Progenitor cell of endocrine pancreas (in vitro differentiated cells): Measurements from ENCODE around the gene ATG16L2. TPM values are rescaled to one million over a fixed set of nuclear protein-coding genes. Genes with fewer than 3 reads are reported as not detected.

Experiments used
- DNase-seq: peaks from one replicate; pipeline ENCODE4 v3.0.0; 2021; ENCODE audit warnings: low spot score; ENCODE audit not compliant: unreplicated experiment
- H3K27ac Mint-ChIP-seq: 2 replicates; pipeline ENCODE4 v1.8.0; 2021; ENCODE audit warnings: mild to moderate bottlenecking, moderate library complexity, mixed read lengths
- H3K27me3 Mint-ChIP-seq: 2 replicates; pipeline ENCODE4 v1.8.0; 2021; ENCODE audit warnings: mixed read lengths
- H3K36me3 Mint-ChIP-seq: 2 replicates; pipeline ENCODE4 v1.8.0; 2022; ENCODE audit warnings: mixed read lengths; ENCODE audit not compliant: insufficient read depth
- H3K4me1 Mint-ChIP-seq: 2 replicates; pipeline ENCODE4 v1.8.0; 2021; ENCODE audit warnings: low read depth, mixed read lengths
- H3K4me3 Mint-ChIP-seq: 2 replicates; pipeline ENCODE4 v1.8.0; 2021; ENCODE audit warnings: low read depth, mild to moderate bottlenecking, moderate library complexity, mixed read lengths
- H3K9me3 Mint-ChIP-seq: 2 replicates; pipeline ENCODE4 v1.8.0; 2021; ENCODE audit warnings: low read depth, mixed read lengths
- total RNA-seq: library from RNA; stranded (reverse); gene quantifications from 2 replicates; pipeline ENCODE4 v1.2.1, GENCODE V29; 2021
- TF ChIP-seq, protein P1 (sequence below): fragments of 200-600 bp; sonication (generic); IDR thresholded peaks from one replicate; pipeline ENCODE4 v1.5.0; 2021; ENCODE audit warnings: antibody characterized with exemption, mild to moderate bottlenecking; ENCODE audit not compliant: unreplicated experiment

The ATG16L2 gene
- total RNA-seq, 1 donor from 2014 or later: 43.9 TPM

DNA sequence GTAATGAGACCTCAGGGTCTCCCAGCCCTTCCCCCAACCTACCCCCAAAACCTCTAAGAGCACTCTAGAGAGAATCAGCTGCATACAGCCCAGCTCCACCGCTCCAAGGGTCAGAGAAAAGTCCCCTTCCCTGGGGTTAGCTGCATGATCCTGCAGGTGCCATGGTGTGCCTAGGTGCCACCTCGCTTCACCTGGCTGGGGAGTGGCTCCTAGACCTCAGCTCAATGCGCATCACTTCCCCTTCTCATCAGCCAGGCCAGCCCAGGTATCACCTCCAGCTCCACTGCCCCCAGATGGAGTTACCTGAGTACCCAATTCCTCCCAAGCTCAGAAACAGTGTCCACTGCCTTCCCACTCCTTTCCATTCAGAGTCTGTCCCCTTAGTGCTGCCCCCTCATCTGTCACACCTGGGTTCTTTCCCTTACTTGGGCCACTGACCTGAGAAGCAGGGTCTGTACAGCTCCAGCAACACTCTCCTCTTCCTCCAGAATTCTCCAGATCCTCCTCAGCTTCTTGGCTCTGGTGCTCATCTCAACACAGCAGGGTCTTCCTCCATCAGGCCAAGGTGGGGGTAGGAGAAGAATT lies 21.7 kb upstream of the ATG16L2 start:
- Mint-ChIP-seq H3K27ac (peak overlapping the region; percentile 24), H3K36me3 (no peaks in the 10 kb centered on the region), H3K4me3 (no peak overlapping the region), H3K4me1 (peaks cover 16% of the 10 kb centered on the region), H3K9me3 (no peaks in the 10 kb centered on the region), H3K27me3 (no peaks in the 10 kb centered on the region)
- DNase-seq: no peak
- TF ChIP-seq, protein P1, sequence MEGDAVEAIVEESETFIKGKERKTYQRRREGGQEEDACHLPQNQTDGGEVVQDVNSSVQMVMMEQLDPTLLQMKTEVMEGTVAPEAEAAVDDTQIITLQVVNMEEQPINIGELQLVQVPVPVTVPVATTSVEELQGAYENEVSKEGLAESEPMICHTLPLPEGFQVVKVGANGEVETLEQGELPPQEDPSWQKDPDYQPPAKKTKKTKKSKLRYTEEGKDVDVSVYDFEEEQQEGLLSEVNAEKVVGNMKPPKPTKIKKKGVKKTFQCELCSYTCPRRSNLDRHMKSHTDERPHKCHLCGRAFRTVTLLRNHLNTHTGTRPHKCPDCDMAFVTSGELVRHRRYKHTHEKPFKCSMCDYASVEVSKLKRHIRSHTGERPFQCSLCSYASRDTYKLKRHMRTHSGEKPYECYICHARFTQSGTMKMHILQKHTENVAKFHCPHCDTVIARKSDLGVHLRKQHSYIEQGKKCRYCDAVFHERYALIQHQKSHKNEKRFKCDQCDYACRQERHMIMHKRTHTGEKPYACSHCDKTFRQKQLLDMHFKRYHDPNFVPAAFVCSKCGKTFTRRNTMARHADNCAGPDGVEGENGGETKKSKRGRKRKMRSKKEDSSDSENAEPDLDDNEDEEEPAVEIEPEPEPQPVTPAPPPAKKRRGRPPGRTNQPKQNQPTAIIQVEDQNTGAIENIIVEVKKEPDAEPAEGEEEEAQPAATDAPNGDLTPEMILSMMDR: no peak

DNA sequence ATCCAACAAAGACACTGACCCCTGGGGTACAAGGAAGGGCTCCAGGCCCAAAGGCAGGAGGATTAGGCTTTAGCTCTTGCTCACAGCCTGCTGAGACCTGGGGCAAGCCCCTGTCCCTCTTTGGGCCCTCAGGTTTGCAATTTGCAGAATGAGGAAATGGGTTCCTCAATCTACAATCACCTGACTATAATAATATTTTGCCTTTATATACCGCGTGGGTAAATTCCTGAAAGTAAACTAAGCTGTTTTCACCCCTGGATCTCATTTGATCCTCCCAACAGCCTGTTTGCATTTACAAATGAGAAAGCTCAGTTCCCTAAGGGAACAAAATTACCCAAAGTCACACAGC lies 21.2 kb upstream of the ATG16L2 start:
- peaks cover 13% of the 10 kb centered on the region for H3K4me1 Mint-ChIP-seq
- H3K9me3 Mint-ChIP-seq: no peaks in the 10 kb centered on the region
- no peaks in the 10 kb centered on the region for H3K36me3 Mint-ChIP-seq
- TF ChIP-seq, protein P1: no peak
- DNase-seq: no peak
- no peak overlapping the region for H3K4me3 Mint-ChIP-seq
- H3K27me3 Mint-ChIP-seq: no peaks in the 10 kb centered on the region
- H3K27ac Mint-ChIP-seq: peak overlapping the region; percentile 99

DNA sequence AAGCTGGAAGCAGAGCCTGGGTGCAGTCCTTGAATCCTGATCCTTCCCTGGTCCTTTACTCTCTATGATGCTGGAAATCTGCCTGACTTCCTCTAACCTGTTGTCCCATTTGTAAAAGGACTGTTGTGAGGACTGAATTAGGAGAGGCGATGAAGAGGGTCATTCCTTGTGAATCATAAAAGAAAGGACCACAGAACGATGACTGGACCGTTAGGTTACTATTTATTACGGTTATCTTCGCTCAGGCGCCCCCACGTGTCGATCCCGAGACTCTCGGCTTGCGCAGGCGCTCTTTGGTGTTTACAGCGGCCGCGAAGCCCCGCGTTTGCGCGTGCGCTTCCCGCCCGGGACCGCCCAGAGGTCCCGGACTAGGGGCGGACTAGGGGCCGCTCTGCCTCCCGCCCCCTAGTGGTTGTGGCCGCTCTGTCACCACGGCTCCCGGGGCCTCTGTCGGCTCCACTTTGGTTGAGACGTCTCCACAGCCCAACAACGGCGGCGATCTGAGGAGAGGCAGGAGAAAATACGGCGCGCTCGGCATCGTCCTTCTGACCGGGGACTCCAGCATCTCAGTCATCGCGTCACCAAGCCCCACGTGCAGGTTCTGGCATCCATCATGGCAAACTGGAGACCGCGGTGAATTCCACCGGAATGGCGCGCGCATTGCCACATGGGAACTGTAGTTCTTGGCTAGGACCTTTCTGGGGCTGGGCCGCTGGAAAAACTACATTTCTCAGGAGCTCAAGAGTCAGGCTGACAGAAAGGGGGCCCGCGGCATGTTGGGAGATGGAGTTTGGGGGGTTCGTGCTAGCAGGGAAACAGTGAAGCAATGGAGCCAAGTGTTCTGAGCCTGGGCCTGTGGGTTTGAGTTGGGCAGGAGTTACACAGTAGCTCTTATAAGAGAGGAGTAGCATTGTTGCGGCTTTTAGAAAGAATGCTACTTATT lies 20.5 kb upstream of the ATG16L2 start, which contains the start of gene STARD10:
Gene STARD10 (minus strand): TSS at position 623 of the 943 bp plus-strand sequence. CDS start 12,866 bp downstream, outside the sequence.
- Mint-ChIP-seq H3K4me1 (peaks cover 12% of the 10 kb centered on the region), H3K9me3 (no peaks in the 10 kb centered on the region), H3K27ac (peak within 1 kb of the TSS; percentile 99), H3K36me3 (no peaks in the 10 kb centered on the region), H3K4me3 (peak within 1 kb of the TSS; percentile 100), H3K27me3 (no peaks in the 10 kb centered on the region)
- TF ChIP-seq, protein P1: peak; percentile 98
- DNase-seq: peak; percentile 91

DNA sequence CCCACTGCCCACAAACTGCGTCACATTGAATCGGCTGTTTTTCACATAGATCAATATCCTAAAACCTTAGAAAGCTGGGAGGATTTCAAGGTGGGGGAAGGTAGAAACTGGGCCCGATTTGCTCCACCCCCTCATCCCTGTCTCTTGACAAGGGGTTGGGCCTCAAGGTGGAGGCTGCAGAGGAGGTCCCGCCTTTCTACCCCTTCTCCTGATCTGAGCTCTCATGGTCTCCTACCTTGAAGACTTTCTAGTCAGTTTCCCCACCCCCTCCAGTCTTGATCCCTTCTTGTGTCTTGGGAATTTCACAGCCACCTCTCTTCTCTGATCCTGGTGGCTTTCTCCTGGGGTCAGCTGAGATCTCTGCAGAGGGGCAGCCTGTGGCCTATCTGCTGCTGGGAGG lies 15.8 kb upstream of the ATG16L2 start:
- Mint-ChIP-seq H3K4me1 (peaks cover 12% of the 10 kb centered on the region), H3K27ac (peak overlapping the region; percentile 2), H3K4me3 (no peak overlapping the region), H3K9me3 (no peaks in the 10 kb centered on the region), H3K36me3 (no peaks in the 10 kb centered on the region), H3K27me3 (no peaks in the 10 kb centered on the region)
- DNase-seq: no peak
- TF ChIP-seq, protein P1: no peak

DNA sequence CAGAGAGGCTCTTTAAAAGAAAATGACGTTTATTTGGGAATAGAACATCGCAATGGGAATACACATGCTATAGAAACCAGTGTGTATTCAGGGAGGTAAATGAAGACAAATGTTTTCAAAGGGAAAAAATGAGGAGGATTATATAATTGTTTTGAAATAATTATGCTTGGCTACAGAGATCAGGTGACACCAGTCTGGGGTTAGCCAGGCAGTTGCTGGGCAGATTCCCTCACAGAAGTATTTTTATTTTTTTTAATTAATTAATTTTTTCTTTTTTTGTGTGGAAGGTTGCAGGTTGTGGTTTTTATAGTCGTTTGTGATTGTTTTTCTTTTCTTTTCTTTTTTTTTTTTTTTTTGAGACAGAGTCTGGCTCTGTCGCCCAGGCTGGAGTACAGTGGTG lies 14.8 kb upstream of the ATG16L2 start:
- no peak overlapping the region for H3K4me3 Mint-ChIP-seq
- H3K27ac Mint-ChIP-seq: no peak overlapping the region
- H3K9me3 Mint-ChIP-seq: no peaks in the 10 kb centered on the region
- no peaks in the 10 kb centered on the region for H3K27me3 Mint-ChIP-seq
- no peak for DNase-seq
- TF ChIP-seq, protein P1: no peak
- no peaks in the 10 kb centered on the region for H3K36me3 Mint-ChIP-seq
- peaks cover 7% of the 10 kb centered on the region for H3K4me1 Mint-ChIP-seq
